ENCODE measurements around the gene C3orf52. TPM values are rescaled to one million over a fixed set of nuclear protein-coding genes. Genes with fewer than 3 reads are reported as not detected.

C3orf52 gene
- total and polyA plus RNA-seq, 10 of the 15 experiments (the other 5 are each of a cell fraction or from before 2014, with no cell fraction given), result 0.15 to 1.9 (median 0.73) TPM

DNA sequence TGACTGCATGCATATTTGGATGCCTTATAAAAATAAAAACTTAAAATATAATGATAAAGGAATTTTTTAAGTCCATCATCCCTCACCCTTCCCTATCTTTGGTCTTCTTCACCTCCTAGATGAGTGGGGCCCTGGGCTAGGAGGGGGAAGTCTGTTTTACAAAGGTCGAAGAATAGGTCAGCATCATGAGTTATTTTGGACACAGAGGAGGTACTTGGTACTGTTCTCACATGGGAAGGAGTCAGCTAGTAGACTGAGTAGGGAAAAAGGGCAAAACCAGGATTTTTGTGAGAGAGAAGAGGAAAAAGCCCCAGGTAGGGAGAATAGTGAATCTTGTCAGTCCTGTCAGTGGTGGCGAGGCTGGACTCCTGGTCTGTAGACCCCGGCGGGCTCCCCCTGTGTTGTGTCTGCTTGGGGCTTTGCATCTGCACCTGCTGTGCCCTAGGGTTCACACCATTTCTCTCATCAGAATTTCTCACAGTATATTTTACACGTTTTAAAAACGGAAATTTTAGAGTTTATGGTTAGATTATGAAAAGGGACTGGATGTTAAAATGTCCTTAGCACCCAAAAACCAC is 29.7 kb downstream of the C3orf52 start (continued):
- TF ChIP-seq, protein P1, sequence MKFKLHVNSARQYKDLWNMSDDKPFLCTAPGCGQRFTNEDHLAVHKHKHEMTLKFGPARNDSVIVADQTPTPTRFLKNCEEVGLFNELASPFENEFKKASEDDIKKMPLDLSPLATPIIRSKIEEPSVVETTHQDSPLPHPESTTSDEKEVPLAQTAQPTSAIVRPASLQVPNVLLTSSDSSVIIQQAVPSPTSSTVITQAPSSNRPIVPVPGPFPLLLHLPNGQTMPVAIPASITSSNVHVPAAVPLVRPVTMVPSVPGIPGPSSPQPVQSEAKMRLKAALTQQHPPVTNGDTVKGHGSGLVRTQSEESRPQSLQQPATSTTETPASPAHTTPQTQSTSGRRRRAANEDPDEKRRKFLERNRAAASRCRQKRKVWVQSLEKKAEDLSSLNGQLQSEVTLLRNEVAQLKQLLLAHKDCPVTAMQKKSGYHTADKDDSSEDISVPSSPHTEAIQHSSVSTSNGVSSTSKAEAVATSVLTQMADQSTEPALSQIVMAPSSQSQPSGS (IDR thresholded peaks at IDR 0.05; ENCODE audit: low read length), result peak; percentile 28; the same call in 1 of the 2 replicates
- TF ChIP-seq GATAD2B (conservative IDR thresholded peaks at IDR 0.05; ENCODE audit: low read depth), result 0 out of 2 replicates have a peak, but pooled peaks have one; percentile 14
- TF ChIP-seq CHD2 (IDR thresholded peaks at IDR 0.05; ENCODE audit: borderline replicate concordance, low read depth, low read length), result peak; percentile 27; the same call in 1 of the 2 replicates
- no peak for TF ChIP-seq SIX5 (IDR thresholded peaks at IDR 0.05; ENCODE audit: low read depth, low read length, severe bottlenecking)
- TF ChIP-seq, protein P2, sequence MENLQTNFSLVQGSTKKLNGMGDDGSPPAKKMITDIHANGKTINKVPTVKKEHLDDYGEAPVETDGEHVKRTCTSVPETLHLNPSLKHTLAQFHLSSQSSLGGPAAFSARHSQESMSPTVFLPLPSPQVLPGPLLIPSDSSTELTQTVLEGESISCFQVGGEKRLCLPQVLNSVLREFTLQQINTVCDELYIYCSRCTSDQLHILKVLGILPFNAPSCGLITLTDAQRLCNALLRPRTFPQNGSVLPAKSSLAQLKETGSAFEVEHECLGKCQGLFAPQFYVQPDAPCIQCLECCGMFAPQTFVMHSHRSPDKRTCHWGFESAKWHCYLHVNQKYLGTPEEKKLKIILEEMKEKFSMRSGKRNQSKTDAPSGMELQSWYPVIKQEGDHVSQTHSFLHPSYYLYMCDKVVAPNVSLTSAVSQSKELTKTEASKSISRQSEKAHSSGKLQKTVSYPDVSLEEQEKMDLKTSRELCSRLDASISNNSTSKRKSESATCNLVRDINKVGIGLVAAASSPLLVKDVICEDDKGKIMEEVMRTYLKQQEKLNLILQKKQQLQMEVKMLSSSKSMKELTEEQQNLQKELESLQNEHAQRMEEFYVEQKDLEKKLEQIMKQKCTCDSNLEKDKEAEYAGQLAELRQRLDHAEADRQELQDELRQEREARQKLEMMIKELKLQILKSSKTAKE (IDR thresholded peaks at IDR 0.05; ENCODE audit: low read depth, poor library complexity, severe bottlenecking), result peak; percentile 3
- TF ChIP-seq SMC3 (IDR thresholded peaks at IDR 0.05; ENCODE audit: borderline replicate concordance, low read length), result peak; percentile 3; the same call in 1 of the 2 replicates
- 0 out of 2 replicates have a peak, but pooled peaks have one; percentile 10 for TF ChIP-seq MXI1 (IDR thresholded peaks at IDR 0.05; ENCODE audit: low read depth, low read length)
- TF ChIP-seq ZNF207 (IDR thresholded peaks at IDR 0.05; ENCODE audit: borderline replicate concordance), result no peak
- TF ChIP-seq TCF3 (IDR thresholded peaks at IDR 0.05; ENCODE audit: borderline replicate concordance, insufficient read depth, low read depth, low read length), result peak; percentile 55; the same call in 1 of the 2 replicates
- no peak for TF ChIP-seq IKZF1 (conservative IDR thresholded peaks at IDR 0.05)
- 0 out of 2 replicates have a peak, but pooled peaks have one; percentile 23 for TF ChIP-seq MYB (IDR thresholded peaks at IDR 0.05; ENCODE audit: borderline replicate concordance, low read depth, low read length)
- TF ChIP-seq, protein P3, sequence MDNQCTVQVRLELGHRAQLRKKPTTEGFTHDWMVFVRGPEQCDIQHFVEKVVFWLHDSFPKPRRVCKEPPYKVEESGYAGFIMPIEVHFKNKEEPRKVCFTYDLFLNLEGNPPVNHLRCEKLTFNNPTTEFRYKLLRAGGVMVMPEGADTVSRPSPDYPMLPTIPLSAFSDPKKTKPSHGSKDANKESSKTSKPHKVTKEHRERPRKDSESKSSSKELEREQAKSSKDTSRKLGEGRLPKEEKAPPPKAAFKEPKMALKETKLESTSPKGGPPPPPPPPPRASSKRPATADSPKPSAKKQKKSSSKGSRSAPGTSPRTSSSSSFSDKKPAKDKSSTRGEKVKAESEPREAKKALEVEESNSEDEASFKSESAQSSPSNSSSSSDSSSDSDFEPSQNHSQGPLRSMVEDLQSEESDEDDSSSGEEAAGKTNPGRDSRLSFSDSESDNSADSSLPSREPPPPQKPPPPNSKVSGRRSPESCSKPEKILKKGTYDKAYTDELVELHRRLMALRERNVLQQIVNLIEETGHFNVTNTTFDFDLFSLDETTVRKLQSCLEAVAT (IDR thresholded peaks at IDR 0.05), result peak; percentile 61; the same call in 1 of the 2 replicates
- TF ChIP-seq HDGF (IDR thresholded peaks at IDR 0.05), result 0 out of 2 replicates have a peak, but pooled peaks have one; percentile 23
- TF ChIP-seq RFX5 (IDR thresholded peaks at IDR 0.05; ENCODE audit: low read depth, low read length), result no peak
- TF ChIP-seq CREB1 (IDR thresholded peaks at IDR 0.05; ENCODE audit: low read depth), result peak; percentile 13; the same call in 1 of the 2 replicates
- peak; percentile 6; the same call in 1 of the 2 replicates for TF ChIP-seq IRF4 (IDR thresholded peaks at IDR 0.05; ENCODE audit: low read depth, low read length)
- peak; percentile 23; the same call in 1 of the 2 replicates for TF ChIP-seq BACH1 (IDR thresholded peaks at IDR 0.05; ENCODE audit: borderline replicate concordance)
- peak; percentile 40; the same call in 1 of the 2 replicates for TF ChIP-seq POLR2A (IDR thresholded peaks at IDR 0.05; ENCODE audit: low read depth, low read length)
